WTC11 (cell line): ENCODE measurements around the gene PHF10. TPM values are rescaled to one million over a fixed set of nuclear protein-coding genes. Genes with fewer than 3 reads are reported as not detected.
A peak's percentile ranks its signal among the peaks of the same experiment; 100 is the strongest.

Source experiments
- ATAC-seq: fragments of 200-7000 bp; cut with Tn5 transposase; 2 replicates; pipeline ENCODE4 v1.10.0; 2021; ENCODE audit warnings: mild to moderate bottlenecking, moderate library complexity
- CTCF ChIA-PET: fragments of 300-600 bp; sonication (Branson Sonifier 250); formaldehyde crosslinking; loops from one replicate; lab custom pipeline; 2021; ENCODE audit warnings: antibody characterized with exemption; lab: Charles Lee
- POLR2A ChIA-PET: fragments of 350-600 bp; sonication (Branson Sonifier 250); formaldehyde crosslinking; loops from one replicate; lab custom pipeline; 2021; ENCODE audit warnings: antibody characterized with exemption; lab: Charles Lee
- DNase-seq: peaks from one replicate; pipeline ENCODE4 v3.0.0; 2021; ENCODE audit warnings: low spot score
- H3K27ac Mint-ChIP-seq: 2 replicates; pipeline ENCODE4 v1.8.0; 2021; ENCODE audit warnings: mixed read lengths
- H3K27me3 Mint-ChIP-seq: 2 replicates; pipeline ENCODE4 v1.8.0; 2021; ENCODE audit warnings: low read depth, mild to moderate bottlenecking, moderate library complexity, mixed read lengths
- H3K36me3 Mint-ChIP-seq: 2 replicates; pipeline ENCODE4 v1.8.0; 2021; ENCODE audit warnings: mixed read lengths
- H3K4me1 Mint-ChIP-seq: 2 replicates; pipeline ENCODE4 v1.8.0; 2022; ENCODE audit warnings: mixed read lengths
- H3K4me3 Mint-ChIP-seq: 2 replicates; pipeline ENCODE4 v1.8.0; 2021; ENCODE audit warnings: mild to moderate bottlenecking, moderate library complexity, mixed read lengths
- H3K9me3 Mint-ChIP-seq: 2 replicates; pipeline ENCODE4 v1.8.0; 2021; ENCODE audit warnings: mixed read lengths
- ATF6 ChIP-seq: sonication (generic); formaldehyde crosslinking; IDR thresholded peaks from 2 replicates; pipeline ENCODE4 v1.8.1; 2023; ENCODE audit warnings: mild to moderate bottlenecking, missing genetic modification reagents
- CBFB ChIP-seq: sonication (generic); formaldehyde crosslinking; IDR thresholded peaks from 2 replicates; pipeline ENCODE4 v1.8.1; 2022; ENCODE audit warnings: mild to moderate bottlenecking, low read depth, missing genetic modification reagents
- E2F4 ChIP-seq: sonication (generic); formaldehyde crosslinking; IDR thresholded peaks from 2 replicates; pipeline ENCODE4 v1.8.1; 2022; ENCODE audit warnings: low read depth, mild to moderate bottlenecking, moderate library complexity, missing genetic modification reagents, borderline replicate concordance
- EMX1 ChIP-seq: fragments of 250-450 bp; sonication (Bioruptor Pico); IDR thresholded peaks from 2 replicates; pipeline ENCODE4 v1.8.0; 2021; ENCODE audit warnings: mild to moderate bottlenecking
- ERG ChIP-seq: fragments of 250-450 bp; sonication (Bioruptor Pico); IDR thresholded peaks from 2 replicates; pipeline ENCODE4 v1.8.0; 2021; ENCODE audit warnings: mild to moderate bottlenecking
- ESRRA ChIP-seq: sonication (generic); formaldehyde crosslinking; IDR thresholded peaks from 2 replicates; pipeline ENCODE4 v1.8.1; 2022; ENCODE audit warnings: mild to moderate bottlenecking, missing genetic modification reagents, borderline replicate concordance
- ETV6 ChIP-seq: sonication (generic); formaldehyde crosslinking; IDR thresholded peaks from 2 replicates; pipeline ENCODE4 v1.8.1; 2022; ENCODE audit warnings: mild to moderate bottlenecking, missing genetic modification reagents
- JUN ChIP-seq: sonication (generic); formaldehyde crosslinking; IDR thresholded peaks from 2 replicates; pipeline ENCODE4 v1.8.0; 2023; ENCODE audit warnings: mild to moderate bottlenecking, missing genetic modification reagents
- NFATC4 ChIP-seq: fragments of 250-450 bp; sonication (Bioruptor Pico); IDR thresholded peaks from 2 replicates; pipeline ENCODE4 v1.9.0; 2021; ENCODE audit warnings: mild to moderate bottlenecking
- NR3C1 ChIP-seq: sonication (generic); formaldehyde crosslinking; conservative IDR thresholded peaks from 2 replicates; pipeline ENCODE4 v1.8.1; 2023; ENCODE audit warnings: low read depth, mild to moderate bottlenecking, missing genetic modification reagents
- PRRX2 ChIP-seq: fragments of 250-450 bp; sonication (Bioruptor Pico); IDR thresholded peaks from 2 replicates; pipeline ENCODE4 v1.8.0; 2021; ENCODE audit warnings: mild to moderate bottlenecking
- TEAD1 ChIP-seq: sonication (generic); formaldehyde crosslinking; IDR thresholded peaks from 2 replicates; pipeline ENCODE4 v1.8.0; 2022; ENCODE audit warnings: mild to moderate bottlenecking, missing genetic modification reagents
- total RNA-seq: library from RNA; stranded (reverse); gene quantifications from 3 replicates; pipeline ENCODE4 v1.2.3, GENCODE V29; 2021
- TF ChIP-seq, protein P1 (sequence below): sonication (generic); formaldehyde crosslinking; IDR thresholded peaks from 2 replicates; pipeline ENCODE4 v1.8.1; 2022; ENCODE audit warnings: mild to moderate bottlenecking, missing genetic modification reagents, moderate library complexity, borderline replicate concordance
- TF ChIP-seq, protein P2 (sequence below): sonication (generic); formaldehyde crosslinking; IDR thresholded peaks from 2 replicates; pipeline ENCODE4 v1.8.0; 2022; ENCODE audit warnings: mild to moderate bottlenecking, missing genetic modification reagents
- TF ChIP-seq, protein P3 (sequence below): sonication (generic); formaldehyde crosslinking; IDR thresholded peaks from 2 replicates; pipeline ENCODE4 v1.8.0; 2023; ENCODE audit warnings: mild to moderate bottlenecking, missing genetic modification reagents
- TF ChIP-seq, protein P4 (sequence below): fragments of 250-450 bp; sonication (Bioruptor Pico); conservative IDR thresholded peaks from 2 replicates; pipeline ENCODE4 v1.9.0; 2021; ENCODE audit warnings: mild to moderate bottlenecking
- TF ChIP-seq, protein P5 (sequence below): sonication (generic); formaldehyde crosslinking; IDR thresholded peaks from 2 replicates; pipeline ENCODE4 v1.8.0; 2023; ENCODE audit warnings: missing genetic modification reagents
- TF ChIP-seq, protein P6 (sequence below): fragments of 250-450 bp; sonication (Bioruptor Pico); IDR thresholded peaks from 2 replicates; pipeline ENCODE4 v1.9.0; 2021; ENCODE audit warnings: moderate library complexity, mild to moderate bottlenecking, inconsistent platforms, borderline replicate concordance

Gene PHF10
- total RNA-seq, 1 experiment from 2014 or later, result 39.3 TPM

GRCh38 chr6:169678342-169678741, 46.0 kb downstream of the PHF10 start:
- no peaks in the 10 kb centered on the region for H3K27me3 Mint-ChIP-seq
- ATAC-seq (no peak), DNase-seq (no peak)
- peaks cover 69% of the 10 kb centered on the region for H3K36me3 Mint-ChIP-seq
- peaks cover 3% of the 10 kb centered on the region for H3K9me3 Mint-ChIP-seq
- no peak overlapping the region for H3K27ac Mint-ChIP-seq
- TF ChIP-seq E2F4, result no peak
- no peak for TF ChIP-seq PRRX2 (CRISPR knock-in tag)
- TF ChIP-seq, protein P1, sequence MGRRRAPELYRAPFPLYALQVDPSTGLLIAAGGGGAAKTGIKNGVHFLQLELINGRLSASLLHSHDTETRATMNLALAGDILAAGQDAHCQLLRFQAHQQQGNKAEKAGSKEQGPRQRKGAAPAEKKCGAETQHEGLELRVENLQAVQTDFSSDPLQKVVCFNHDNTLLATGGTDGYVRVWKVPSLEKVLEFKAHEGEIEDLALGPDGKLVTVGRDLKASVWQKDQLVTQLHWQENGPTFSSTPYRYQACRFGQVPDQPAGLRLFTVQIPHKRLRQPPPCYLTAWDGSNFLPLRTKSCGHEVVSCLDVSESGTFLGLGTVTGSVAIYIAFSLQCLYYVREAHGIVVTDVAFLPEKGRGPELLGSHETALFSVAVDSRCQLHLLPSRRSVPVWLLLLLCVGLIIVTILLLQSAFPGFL (CRISPR knock-in tag), result no peak
- ChIA-PET POLR2A (no interaction called here), CTCF (no interaction called here)
- H3K4me1 Mint-ChIP-seq, result peaks cover 12% of the 10 kb centered on the region
- no peak overlapping the region for H3K4me3 Mint-ChIP-seq

GRCh38 chr6:169677096-169677495, 47.2 kb downstream of the PHF10 start:
- Mint-ChIP-seq H3K36me3 (peaks cover 62% of the 10 kb centered on the region), H3K27me3 (no peaks in the 10 kb centered on the region), H3K9me3 (no peaks in the 10 kb centered on the region; the same call in none of the 2 replicates), H3K4me3 (no peak overlapping the region), H3K4me1 (peaks cover 12% of the 10 kb centered on the region), H3K27ac (peak overlapping the region; percentile 39; the same call in 1 of the 2 replicates)
- DNase-seq (no peak), ATAC-seq (no peak)
- ChIA-PET POLR2A (no interaction called here), CTCF (no interaction called here)
- TF ChIP-seq PRRX2 (CRISPR knock-in tag) (no peak), ERG (CRISPR knock-in tag) (no peak), TEAD1 (CRISPR knock-in tag) (no peak), EMX1 (CRISPR knock-in tag) (no peak), ATF6 (CRISPR knock-in tag) (no peak), JUN (CRISPR knock-in tag) (no peak), NR3C1 (CRISPR knock-in tag) (no peak), ETV6 (CRISPR knock-in tag) (no peak), CBFB (CRISPR knock-in tag) (no peak), ESRRA (CRISPR knock-in tag) (no peak), NFATC4 (CRISPR knock-in tag) (no peak), E2F4 (no peak)
- TF ChIP-seq, protein P2, sequence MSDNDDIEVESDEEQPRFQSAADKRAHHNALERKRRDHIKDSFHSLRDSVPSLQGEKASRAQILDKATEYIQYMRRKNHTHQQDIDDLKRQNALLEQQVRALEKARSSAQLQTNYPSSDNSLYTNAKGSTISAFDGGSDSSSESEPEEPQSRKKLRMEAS, result no peak
- TF ChIP-seq, protein P3, sequence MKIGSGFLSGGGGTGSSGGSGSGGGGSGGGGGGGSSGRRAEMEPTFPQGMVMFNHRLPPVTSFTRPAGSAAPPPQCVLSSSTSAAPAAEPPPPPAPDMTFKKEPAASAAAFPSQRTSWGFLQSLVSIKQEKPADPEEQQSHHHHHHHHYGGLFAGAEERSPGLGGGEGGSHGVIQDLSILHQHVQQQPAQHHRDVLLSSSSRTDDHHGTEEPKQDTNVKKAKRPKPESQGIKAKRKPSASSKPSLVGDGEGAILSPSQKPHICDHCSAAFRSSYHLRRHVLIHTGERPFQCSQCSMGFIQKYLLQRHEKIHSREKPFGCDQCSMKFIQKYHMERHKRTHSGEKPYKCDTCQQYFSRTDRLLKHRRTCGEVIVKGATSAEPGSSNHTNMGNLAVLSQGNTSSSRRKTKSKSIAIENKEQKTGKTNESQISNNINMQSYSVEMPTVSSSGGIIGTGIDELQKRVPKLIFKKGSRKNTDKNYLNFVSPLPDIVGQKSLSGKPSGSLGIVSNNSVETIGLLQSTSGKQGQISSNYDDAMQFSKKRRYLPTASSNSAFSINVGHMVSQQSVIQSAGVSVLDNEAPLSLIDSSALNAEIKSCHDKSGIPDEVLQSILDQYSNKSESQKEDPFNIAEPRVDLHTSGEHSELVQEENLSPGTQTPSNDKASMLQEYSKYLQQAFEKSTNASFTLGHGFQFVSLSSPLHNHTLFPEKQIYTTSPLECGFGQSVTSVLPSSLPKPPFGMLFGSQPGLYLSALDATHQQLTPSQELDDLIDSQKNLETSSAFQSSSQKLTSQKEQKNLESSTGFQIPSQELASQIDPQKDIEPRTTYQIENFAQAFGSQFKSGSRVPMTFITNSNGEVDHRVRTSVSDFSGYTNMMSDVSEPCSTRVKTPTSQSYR (CRISPR knock-in tag), result no peak
- TF ChIP-seq, protein P4, sequence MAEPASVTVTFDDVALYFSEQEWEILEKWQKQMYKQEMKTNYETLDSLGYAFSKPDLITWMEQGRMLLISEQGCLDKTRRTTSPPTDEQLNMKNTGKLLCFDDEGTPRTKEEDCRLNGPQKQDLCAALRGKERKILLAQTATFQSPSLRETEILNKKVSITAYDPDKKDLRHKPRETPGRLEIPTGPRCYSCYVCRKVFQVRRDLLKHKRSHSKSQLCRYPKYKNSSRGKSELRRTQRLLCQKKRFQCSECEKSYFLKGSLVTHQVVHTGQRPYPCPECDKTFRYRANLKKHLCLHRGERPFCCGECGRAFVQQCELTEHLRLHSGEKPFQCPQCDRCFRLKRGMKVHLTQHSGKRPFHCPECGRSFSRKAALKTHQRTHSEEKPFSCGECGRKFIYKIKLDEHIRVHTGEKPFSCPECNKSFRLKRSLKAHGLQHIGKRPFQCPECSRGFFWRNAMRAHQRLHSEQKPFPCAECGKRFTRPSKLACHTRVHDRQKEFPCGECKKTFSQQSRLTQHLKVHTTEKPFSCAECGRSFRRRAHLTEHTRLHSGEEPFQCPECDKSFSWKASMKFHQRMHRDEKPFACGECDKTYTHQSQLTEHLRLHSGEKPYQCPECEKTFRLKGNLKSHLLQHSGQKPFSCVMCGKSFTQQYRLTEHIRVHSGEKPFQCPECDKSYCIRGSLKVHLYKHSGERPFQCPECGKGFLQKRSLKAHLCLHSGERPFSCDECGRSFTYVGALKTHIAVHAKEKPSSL (CRISPR knock-in tag), result no peak
- TF ChIP-seq, protein P5, sequence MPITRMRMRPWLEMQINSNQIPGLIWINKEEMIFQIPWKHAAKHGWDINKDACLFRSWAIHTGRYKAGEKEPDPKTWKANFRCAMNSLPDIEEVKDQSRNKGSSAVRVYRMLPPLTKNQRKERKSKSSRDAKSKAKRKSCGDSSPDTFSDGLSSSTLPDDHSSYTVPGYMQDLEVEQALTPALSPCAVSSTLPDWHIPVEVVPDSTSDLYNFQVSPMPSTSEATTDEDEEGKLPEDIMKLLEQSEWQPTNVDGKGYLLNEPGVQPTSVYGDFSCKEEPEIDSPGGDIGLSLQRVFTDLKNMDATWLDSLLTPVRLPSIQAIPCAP (CRISPR knock-in tag), result no peak
- TF ChIP-seq, protein P6, sequence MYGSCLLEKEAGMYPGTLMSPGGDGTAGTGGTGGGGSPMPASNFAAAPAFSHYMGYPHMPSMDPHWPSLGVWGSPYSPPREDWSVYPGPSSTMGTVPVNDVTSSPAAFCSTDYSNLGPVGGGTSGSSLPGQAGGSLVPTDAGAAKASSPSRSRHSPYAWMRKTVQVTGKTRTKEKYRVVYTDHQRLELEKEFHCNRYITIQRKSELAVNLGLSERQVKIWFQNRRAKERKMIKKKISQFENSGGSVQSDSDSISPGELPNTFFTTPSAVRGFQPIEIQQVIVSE (CRISPR knock-in tag), result no peak
